ENCODE data around the gene COX11. TPM values are rescaled to one million over a fixed set of nuclear protein-coding genes. Genes with fewer than 3 reads are reported as not detected.

Gene COX11
- total RNA-seq, 2 experiments from 2014 or later = 75.6 to 78.6 TPM

DNA sequence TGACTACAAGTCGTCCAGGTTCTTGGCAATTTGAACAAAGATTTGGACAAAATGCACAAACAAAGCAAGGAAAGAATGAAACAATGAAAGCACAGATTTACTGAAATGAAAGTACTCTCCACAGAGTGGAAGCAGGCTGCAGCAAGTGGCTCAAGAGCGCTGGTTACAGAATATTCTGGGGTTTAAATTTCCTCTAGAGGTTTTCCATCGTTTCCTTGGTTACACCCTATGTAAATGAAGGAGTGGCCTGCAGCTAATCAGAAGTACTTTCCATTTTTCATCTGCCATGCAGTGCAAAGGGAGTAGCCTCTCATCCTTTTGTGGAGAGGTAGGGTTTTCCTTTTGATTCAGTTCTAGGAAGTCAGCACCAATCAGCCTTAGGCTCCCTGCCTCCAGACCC, 11.9 kb upstream of the COX11 start:
- Histone ChIP-seq H3K36me3 (ENCODE audit: insufficient read depth, low read length) (no peaks in the 10 kb centered on the region; the same call in 1 of the 2 replicates), H3K4me3 (ENCODE audit: low read depth, low read length, poor library complexity, severe bottlenecking) (no peak overlapping the region), H3K27ac (ENCODE audit: low read depth, low read length, poor library complexity, severe bottlenecking) (no peak overlapping the region), H3K9me3 (ENCODE audit: low read length) (peaks cover 20% of the 10 kb centered on the region; the same call in 1 of the 2 replicates), H3K79me2 (ENCODE audit: insufficient read depth, low read depth, low read length) (peaks cover 8% of the 10 kb centered on the region; the same call in 1 of the 2 replicates), H3K4me1 (ENCODE audit: insufficient read depth, low read length, poor library complexity, severe bottlenecking) (no peaks in the 10 kb centered on the region), H4K20me1 (ENCODE audit: insufficient read depth, low read length) (no peaks in the 10 kb centered on the region), H3K9me2 (ENCODE audit: insufficient read depth, low read length) (no peaks in the 10 kb centered on the region), H3K4me2 (ENCODE audit: low read length) (no peak overlapping the region), H2AFZ (ENCODE audit: low read length) (no peak overlapping the region)
- TF ChIP-seq, protein P1, sequence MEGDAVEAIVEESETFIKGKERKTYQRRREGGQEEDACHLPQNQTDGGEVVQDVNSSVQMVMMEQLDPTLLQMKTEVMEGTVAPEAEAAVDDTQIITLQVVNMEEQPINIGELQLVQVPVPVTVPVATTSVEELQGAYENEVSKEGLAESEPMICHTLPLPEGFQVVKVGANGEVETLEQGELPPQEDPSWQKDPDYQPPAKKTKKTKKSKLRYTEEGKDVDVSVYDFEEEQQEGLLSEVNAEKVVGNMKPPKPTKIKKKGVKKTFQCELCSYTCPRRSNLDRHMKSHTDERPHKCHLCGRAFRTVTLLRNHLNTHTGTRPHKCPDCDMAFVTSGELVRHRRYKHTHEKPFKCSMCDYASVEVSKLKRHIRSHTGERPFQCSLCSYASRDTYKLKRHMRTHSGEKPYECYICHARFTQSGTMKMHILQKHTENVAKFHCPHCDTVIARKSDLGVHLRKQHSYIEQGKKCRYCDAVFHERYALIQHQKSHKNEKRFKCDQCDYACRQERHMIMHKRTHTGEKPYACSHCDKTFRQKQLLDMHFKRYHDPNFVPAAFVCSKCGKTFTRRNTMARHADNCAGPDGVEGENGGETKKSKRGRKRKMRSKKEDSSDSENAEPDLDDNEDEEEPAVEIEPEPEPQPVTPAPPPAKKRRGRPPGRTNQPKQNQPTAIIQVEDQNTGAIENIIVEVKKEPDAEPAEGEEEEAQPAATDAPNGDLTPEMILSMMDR (conservative IDR thresholded peaks at IDR 0.05; ENCODE audit: low read length) = no peak
- no peak for TF ChIP-seq EZH2phosphoT487 (IDR thresholded peaks at IDR 0.05; ENCODE audit: borderline replicate concordance, low read depth, low read length)
- BruUV-seq (replicated peaks) = no TSS peak
- ChIA-PET CTCF (ENCODE audit: unreplicated experiment) (no interaction called here), POLR2A (interaction anchor here (1.2 to 1.6 kb wide), 2 partner anchors 11 to 13 kb away, joined by 4 to 7 read pairs; no protein-coding TSS in a partner anchor)
- intact Hi-C loops (cut with micrococcal nuclease; ENCODE audit: unreplicated experiment) = no loop called here
- DNase-seq (ENCODE audit: low spot score) = no peak

- Histone ChIP-seq H3K4me3 (ENCODE audit: low read depth, low read length, poor library complexity, severe bottlenecking) (no peak overlapping the region), H3K9me3 (ENCODE audit: low read length) (peaks cover 20% of the 10 kb centered on the region; the same call in 1 of the 2 replicates), H3K27ac (ENCODE audit: low read depth, low read length, poor library complexity, severe bottlenecking) (no peak overlapping the region), H3K79me2 (ENCODE audit: insufficient read depth, low read depth, low read length) (peaks cover 8% of the 10 kb centered on the region; the same call in 1 of the 2 replicates), H3K9me2 (ENCODE audit: insufficient read depth, low read length) (no peaks in the 10 kb centered on the region), H3K4me1 (ENCODE audit: insufficient read depth, low read length, poor library complexity, severe bottlenecking) (no peaks in the 10 kb centered on the region), H3K36me3 (ENCODE audit: insufficient read depth, low read length) (no peaks in the 10 kb centered on the region; the same call in 1 of the 2 replicates), H2AFZ (ENCODE audit: low read length) (no peak overlapping the region), H3K4me2 (ENCODE audit: low read length) (no peak overlapping the region), H4K20me1 (ENCODE audit: insufficient read depth, low read length) (no peaks in the 10 kb centered on the region)
- ChIA-PET POLR2A (interaction anchor here (1.2 to 1.6 kb wide), 2 partner anchors 10 to 14 kb away, joined by 4 to 7 read pairs; no protein-coding TSS in a partner anchor), CTCF (ENCODE audit: unreplicated experiment) (no interaction called here)
- BruUV-seq (replicated peaks) = no TSS peak
- no peak for DNase-seq (ENCODE audit: low spot score)
- intact Hi-C loops (cut with micrococcal nuclease; ENCODE audit: unreplicated experiment) = no loop called here
- TF ChIP-seq EZH2phosphoT487 (IDR thresholded peaks at IDR 0.05; ENCODE audit: borderline replicate concordance, low read depth, low read length) = no peak
- TF ChIP-seq, protein P1 (conservative IDR thresholded peaks at IDR 0.05; ENCODE audit: low read length) = no peak
Observed at GRCh38 chr17:54979657-54980056, 11.2 kb upstream of the COX11 start.

DNA sequence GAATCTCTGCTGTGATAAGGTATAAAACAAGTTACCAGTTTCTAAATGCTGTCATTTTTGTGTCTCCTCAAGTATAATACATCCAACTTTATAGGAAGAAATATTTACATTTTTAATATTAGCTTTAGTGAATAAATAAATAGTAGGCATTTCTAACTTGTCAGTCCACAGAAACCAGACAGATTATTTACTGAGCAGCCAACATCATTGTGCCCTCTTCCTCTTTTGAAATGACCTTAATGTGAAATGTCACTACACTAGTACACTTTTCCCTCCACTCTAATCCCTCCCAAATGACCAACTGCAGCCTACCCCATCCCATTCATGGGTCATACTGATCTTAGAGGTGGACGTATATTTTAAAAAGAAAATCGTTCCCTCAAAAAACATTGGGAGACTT, 9.3 kb upstream of the COX11 start:
- Histone ChIP-seq H3K9me2 (ENCODE audit: insufficient read depth, low read length) (no peaks in the 10 kb centered on the region), H3K27ac (ENCODE audit: low read depth, low read length, poor library complexity, severe bottlenecking) (no peak overlapping the region), H3K4me2 (ENCODE audit: low read length) (no peak overlapping the region), H2AFZ (ENCODE audit: low read length) (no peak overlapping the region), H3K36me3 (ENCODE audit: insufficient read depth, low read length) (no peaks in the 10 kb centered on the region; the same call in 1 of the 2 replicates), H3K4me3 (ENCODE audit: low read depth, low read length, poor library complexity, severe bottlenecking) (no peak overlapping the region), H3K79me2 (ENCODE audit: insufficient read depth, low read depth, low read length) (peaks cover 8% of the 10 kb centered on the region; the same call in 1 of the 2 replicates), H3K4me1 (ENCODE audit: insufficient read depth, low read length, poor library complexity, severe bottlenecking) (no peaks in the 10 kb centered on the region), H4K20me1 (ENCODE audit: insufficient read depth, low read length) (no peaks in the 10 kb centered on the region), H3K9me3 (ENCODE audit: low read length) (peaks cover 20% of the 10 kb centered on the region; the same call in 1 of the 2 replicates)
- ChIA-PET POLR2A (interaction anchor here (1.0 kb wide), 1 partner anchor 11 kb away, joined by 3 read pairs; no protein-coding TSS in a partner anchor), CTCF (ENCODE audit: unreplicated experiment) (no interaction called here)
- BruUV-seq (replicated peaks) = no TSS peak
- no peak for DNase-seq (ENCODE audit: low spot score)
- intact Hi-C loops (cut with micrococcal nuclease; ENCODE audit: unreplicated experiment) = no loop called here
- no peak for TF ChIP-seq EZH2phosphoT487 (IDR thresholded peaks at IDR 0.05; ENCODE audit: borderline replicate concordance, low read depth, low read length)
- TF ChIP-seq, protein P1 (conservative IDR thresholded peaks at IDR 0.05; ENCODE audit: low read length) = no peak

Measured in OCI-LY7 (cell line).